B cell (primary cell): ENCODE measurements around the gene SCFD2. TPM values are rescaled to one million over a fixed set of nuclear protein-coding genes. Genes with fewer than 3 reads are reported as not detected.
A peak's percentile ranks its signal among the peaks of the same experiment; 100 is the strongest.

Source experiments
- ATAC-seq: fragments of 200-7000 bp; cut with Tn5 transposase; one replicate; pipeline ENCODE4 v1.10.0; 2021; ENCODE audit warnings: low read depth, mild to moderate bottlenecking, moderate number of reproducible peaks, moderate library complexity
- CTCF ChIA-PET: fragments of 350-600 bp; sonication (Branson Sonifier 250); formaldehyde crosslinking; loops from one replicate; lab custom pipeline; 2021; ENCODE audit warnings: antibody characterized with exemption, inconsistent platforms; lab: Charles Lee
- POLR2A ChIA-PET: fragments of 350-600 bp; sonication (Branson Sonifier 250); formaldehyde crosslinking; loops from one replicate; lab custom pipeline; 2021; ENCODE audit warnings: antibody characterized with exemption; lab: Charles Lee
- DNase-seq: peaks from one replicate; pipeline ENCODE4 v3.0.0; 2013
- H2AFZ ChIP-seq: 2 replicates; pipeline ENCODE4 v1.6.1; 2012; ENCODE audit warnings: mild to moderate bottlenecking, low read depth, low read length; ENCODE audit not compliant: insufficient read depth, poor library complexity, severe bottlenecking
- H3K27ac ChIP-seq, 2 donors: 1 replicate in 1 of 2; 2 replicates in 1 of 2; pipeline ENCODE4 v1.5.1; 2012 to 2013; ENCODE audit warnings: low read length in 2 of 2, mild to moderate bottlenecking in 2 of 2, moderate library complexity in 1 of 2
- H3K27me3 ChIP-seq, 4 experiments: fragments of 200-600 bp in 1 of 4; sonication (generic) in 1 of 4; replicated peaks in 1 of 4; 1 replicate in 2 of 4; 2 replicates in 2 of 4; pipeline versions ENCODE4 v1.6.1 to v1.7.0; 2013 to 2016; ENCODE audit warnings: low read length in 3 of 4, mild to moderate bottlenecking in 2 of 4, mixed read lengths in 1 of 4, moderate library complexity in 1 of 4; ENCODE audit not compliant: insufficient read depth in 4 of 4, control insufficient read depth in 3 of 4; ENCODE audit errors: control extremely low read depth in 1 of 4
- H3K36me3 ChIP-seq, 2 experiments: replicated peaks in 1 of 2; 1 replicate in 1 of 2; 2 replicates in 1 of 2; pipeline versions ENCODE4 v1.6.1 to v1.7.1; 2013; ENCODE audit warnings: low read length in 1 of 2; ENCODE audit not compliant: insufficient read depth in 2 of 2, control insufficient read depth in 1 of 2; ENCODE audit errors: control extremely low read depth in 1 of 2, extremely low read depth in 1 of 2
- H3K4me1 ChIP-seq, 2 donors: fragments of 200-600 bp in 1 of 2; sonication (generic) in 1 of 2; 1 replicate in 1 of 2; 2 replicates in 1 of 2; pipeline versions ENCODE4 v1.5.1 to v1.6.1; 2013 to 2017; ENCODE audit warnings: low read length in 2 of 2; ENCODE audit not compliant: control insufficient read depth in 2 of 2, insufficient read depth in 2 of 2
- H3K4me2 ChIP-seq: replicated peaks from 2 replicates; pipeline ENCODE3; 2012; ENCODE audit warnings: mild to moderate bottlenecking, low read depth, low read length; ENCODE audit not compliant: poor library complexity, severe bottlenecking
- H3K4me3 ChIP-seq, 5 experiments: fragments of 200-600 bp in 1 of 5; sonication (generic) in 1 of 5; 1 replicate in 3 of 5; 2 replicates in 2 of 5; pipeline versions ENCODE4 v1.5.1 to v1.7.0; 2011 to 2016; ENCODE audit warnings: low read length in 4 of 5, mild to moderate bottlenecking in 4 of 5, low read depth in 2 of 5, control low read depth in 1 of 5, moderate library complexity in 1 of 5; ENCODE audit not compliant: insufficient read depth in 1 of 5; ENCODE audit errors: control extremely low read depth in 1 of 5, extremely low read depth in 1 of 5
- H3K79me2 ChIP-seq: fragments of 200-600 bp; sonication (generic); one replicate; pipeline ENCODE4 v1.6.0; 2016; ENCODE audit warnings: low read length; ENCODE audit not compliant: control insufficient read depth, insufficient read depth
- H3K9ac ChIP-seq: fragments of 200-600 bp; sonication (generic); 2 replicates; pipeline ENCODE4 v1.6.1; 2017; ENCODE audit warnings: mild to moderate bottlenecking, low read length, moderate library complexity
- H3K9me3 ChIP-seq, 3 donors: one replicate each; pipeline versions ENCODE4 v1.6.1 to v1.7.1; 2013; ENCODE audit warnings: low read length in 2 of 3; ENCODE audit not compliant: control insufficient read depth in 2 of 3, insufficient read depth in 1 of 3; ENCODE audit errors: control extremely low read depth in 1 of 3
- H4K20me1 ChIP-seq: 2 replicates; pipeline ENCODE4 v1.6.0; 2012; ENCODE audit warnings: mild to moderate bottlenecking, low read length; ENCODE audit not compliant: insufficient read depth, control insufficient read depth, poor library complexity, severe bottlenecking
- H3K27ac Mint-ChIP-seq: one replicate; pipeline ENCODE4 v1.8.0; 2021; ENCODE audit warnings: mixed read lengths
- H3K27me3 Mint-ChIP-seq: one replicate; pipeline ENCODE4 v1.8.0; 2021; ENCODE audit warnings: mixed read lengths
- H3K4me1 Mint-ChIP-seq: one replicate; pipeline ENCODE4 v1.8.0; 2021; ENCODE audit warnings: mixed read lengths
- H3K4me3 Mint-ChIP-seq: one replicate; pipeline ENCODE4 v1.8.0; 2021; ENCODE audit warnings: mixed read lengths
- H3K9me3 Mint-ChIP-seq: one replicate; pipeline ENCODE4 v1.8.0; 2022; ENCODE audit warnings: mixed read lengths; ENCODE audit not compliant: insufficient read depth
- CTCF ChIP-seq: fragments of 200-600 bp; IDR thresholded peaks from one replicate; pipeline ENCODE4 v1.8.0; 2022; ENCODE audit warnings: antibody characterized with exemption, mild to moderate bottlenecking
- EZH2 ChIP-seq: IDR thresholded peaks from 2 replicates; pipeline ENCODE4 v1.6.1; 2012; ENCODE audit warnings: borderline replicate concordance, low read depth, mild to moderate bottlenecking, moderate library complexity, low read length; ENCODE audit not compliant: insufficient read depth, poor library complexity, severe bottlenecking
- WGBS: methylation state at CpG from one replicate; pipeline ENCODE4 v1.1.5; 2013; ENCODE audit warnings: missing lambda C conversion rate; ENCODE audit not compliant: insufficient coverage; 5-methylcytosine and 5-hydroxymethylcytosine counted together
- intact Hi-C: fragments of 100-400 bp; cut with micrococcal nuclease; formaldehyde crosslinking; loops from one replicate; pipeline ENCODE4 v1.10.0; 2022
- polyA plus RNA-seq: library from polyadenylated mRNA; depleted of rRNA; stranded (reverse); fragments of >200 nt; gene quantifications from 2 replicates; pipeline ENCODE4 v1.2.3, GENCODE V29; 2012
- total RNA-seq, 2 donors: library from RNA; stranded (reverse); fragments of 120-200 nt in 1 of 2; gene quantifications; 1 replicate in 1 of 2; 2 replicates in 1 of 2; pipeline versions ENCODE4 v1.2.3 to v1.2.4, GENCODE V29; 2013 to 2022

The SCFD2 gene
- total and polyA plus RNA-seq, 2 donors (not counting 1 experiment from before 2014, with no cell fraction given): 12.8 to 20.4 TPM

DNA sequence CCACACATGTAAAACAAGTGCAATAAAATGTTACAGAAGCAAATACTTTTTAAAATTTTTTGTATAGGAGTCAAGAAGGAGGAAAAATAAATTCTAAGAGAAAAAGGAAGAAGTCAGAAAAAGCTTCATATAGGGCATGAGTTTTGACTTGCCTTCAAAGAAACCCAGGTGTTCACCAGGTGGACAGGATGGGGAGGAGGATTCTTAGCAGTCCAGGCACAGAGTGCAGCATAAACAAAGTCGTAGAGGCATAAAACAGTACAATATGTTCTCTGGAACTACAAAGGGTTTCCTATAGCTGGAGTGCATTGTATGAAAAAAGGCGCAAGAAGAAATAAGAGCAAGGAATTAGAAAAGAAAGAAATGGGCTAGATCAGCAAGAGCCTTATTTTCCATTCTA lies 1.9 kb upstream of the SCFD2 start:
- WGBS: 88% methylated on average over 1 of the region's 2 CpGs
- no peak for TF ChIP-seq EZH2
- TF ChIP-seq CTCF: no peak
- peaks cover 31% of the 10 kb centered on the region for H3K4me1 Mint-ChIP-seq
- intact Hi-C loops: loop anchor here (2.0 kb wide), 1 partner anchor 1523 kb away; no protein-coding TSS in a partner anchor
- ATAC-seq (no peak), DNase-seq (no peak)
- no peaks in the 10 kb centered on the region for H3K9me3 Mint-ChIP-seq
- no peak overlapping the region for H2AFZ ChIP-seq
- peaks cover 35% of the 10 kb centered on the region for H3K27me3 Mint-ChIP-seq
- H3K36me3 ChIP-seq: no peaks in the 10 kb centered on the region
- H3K4me2 ChIP-seq: no peak overlapping the region
- H3K4me1 ChIP-seq: peaks cover 16 to 18% of the 10 kb centered on the region in 2 donors
- no peak overlapping the region for H3K27ac Mint-ChIP-seq
- no peak overlapping the region for H3K27ac ChIP-seq
- no peak overlapping the region for H3K4me3 ChIP-seq
- ChIA-PET POLR2A (no interaction called here), CTCF (no interaction called here)
- H4K20me1 ChIP-seq: no peaks in the 10 kb centered on the region
- peaks cover 10% of the 10 kb centered on the region for H3K79me2 ChIP-seq
- H3K4me3 Mint-ChIP-seq: no peak overlapping the region
- H3K27me3 ChIP-seq: peaks cover 0 to 8% (median 7%) of the 10 kb centered on the region in 4 experiments
- H3K9me3 ChIP-seq: no peaks in the 10 kb centered on the region
- no peak overlapping the region for H3K9ac ChIP-seq

- H2AFZ ChIP-seq: peak overlapping the region; percentile 94
- no peak for TF ChIP-seq CTCF
- no peak for TF ChIP-seq EZH2
- DNase-seq (no peak), ATAC-seq (peak; percentile 6)
- no peaks in the 10 kb centered on the region for H3K9me3 Mint-ChIP-seq
- no peaks in the 10 kb centered on the region for H4K20me1 ChIP-seq
- no peaks in the 10 kb centered on the region for H3K9me3 ChIP-seq
- peak overlapping the region; percentile 64 to 92 for H3K27ac ChIP-seq
- ChIA-PET CTCF (interaction anchor here (0.5 kb wide), 1 partner anchor 16 kb away, joined by 4 read pairs; no protein-coding TSS in a partner anchor), POLR2A (no interaction called here)
- peaks cover 0 to 6% (median 3%) of the 10 kb centered on the region in 4 experiments for H3K27me3 ChIP-seq
- H3K4me1 ChIP-seq: peaks cover 16 to 21% of the 10 kb centered on the region in 2 donors
- H3K27ac Mint-ChIP-seq: peak overlapping the region; percentile 95
- no peaks in the 10 kb centered on the region for H3K36me3 ChIP-seq
- peak overlapping the region; percentile 90 for H3K9ac ChIP-seq
- H3K4me2 ChIP-seq: peak overlapping the region; percentile 93
- intact Hi-C loops: loop anchor here (1.0 to 2.0 kb wide), 3 partner anchors 11 to 1522 kb away; partner anchors contain the start of gene FIP1L1
- H3K4me1 Mint-ChIP-seq: peaks cover 41% of the 10 kb centered on the region
- peak overlapping the region; percentile 96 for H3K4me3 Mint-ChIP-seq
- peak overlapping the region; percentile 82 to 97 (median 91) for H3K4me3 ChIP-seq
- H3K79me2 ChIP-seq: peaks cover 10% of the 10 kb centered on the region
- peaks cover 27% of the 10 kb centered on the region for H3K27me3 Mint-ChIP-seq
- 16% methylated on average over 6 of the region's 8 CpGs for WGBS
Measured at GRCh38 chr4:53366301-53366716, 448 bp upstream of the SCFD2 start.
